Measurements from ENCODE around the gene FN3KRP.

FN3KRP gene

DNA sequence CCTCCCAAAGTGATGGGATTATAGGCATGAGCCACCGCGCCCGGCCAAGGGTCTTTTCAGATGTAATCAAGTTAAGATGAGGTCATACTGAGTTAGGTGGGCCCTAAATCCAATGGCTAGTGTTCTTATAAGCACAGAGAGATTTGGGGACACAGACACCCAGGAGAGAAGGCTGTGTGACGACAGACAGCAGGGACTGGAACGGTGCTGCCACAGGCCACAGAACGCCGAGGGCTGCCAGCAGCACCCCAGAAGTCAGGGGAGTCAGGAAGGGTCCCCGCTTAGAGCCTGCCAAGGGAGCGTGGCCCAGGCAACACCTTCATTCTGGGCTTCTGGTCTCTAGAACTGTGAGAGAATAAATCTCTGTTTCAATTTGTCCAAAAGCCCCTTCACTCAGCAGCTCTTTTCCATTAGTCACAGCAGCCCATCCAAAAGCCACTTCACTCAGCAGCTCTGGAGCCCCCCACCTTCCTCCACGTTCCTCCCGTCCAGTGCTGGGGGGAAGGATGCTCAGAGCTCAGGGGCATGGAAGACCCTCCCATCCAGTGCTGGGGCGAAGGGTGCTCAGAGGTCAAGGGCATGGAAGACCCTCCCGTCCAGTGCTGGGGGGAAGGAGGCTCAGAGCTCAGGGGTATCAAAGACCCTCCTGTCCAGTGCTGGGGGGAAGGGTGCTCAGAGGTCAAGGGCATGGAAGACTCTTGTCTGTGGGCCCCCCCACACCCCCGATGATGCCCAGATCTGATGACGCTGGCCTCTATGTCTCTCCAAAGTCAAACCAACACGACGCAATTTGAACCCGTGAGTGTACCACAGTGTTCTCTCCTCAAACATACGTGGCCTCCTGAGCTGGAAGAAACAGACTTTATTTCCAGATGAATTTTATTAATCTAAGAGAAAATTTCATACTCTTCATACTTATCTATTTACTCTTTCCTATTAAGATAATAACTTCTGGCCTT lies 29.9 kb upstream of the FN3KRP start:
- Histone ChIP-seq H3K4me3 (ENCODE audit: low read depth, low read length) (no peak overlapping the region), H3K36me3 (peaks cover 13% of the 10 kb centered on the region), H3K27ac (no peak overlapping the region), H3K27me3 (ENCODE audit: insufficient read depth, low read depth, severe bottlenecking) (no peaks in the 10 kb centered on the region), H3K9me3 (ENCODE audit: severe bottlenecking) (peaks cover 3% of the 10 kb centered on the region)
- TF ChIP-seq CTCF (IDR thresholded peaks at IDR 0.05; ENCODE audit: low read depth, low read length): no peak
- no peak for DNase-seq

DNA sequence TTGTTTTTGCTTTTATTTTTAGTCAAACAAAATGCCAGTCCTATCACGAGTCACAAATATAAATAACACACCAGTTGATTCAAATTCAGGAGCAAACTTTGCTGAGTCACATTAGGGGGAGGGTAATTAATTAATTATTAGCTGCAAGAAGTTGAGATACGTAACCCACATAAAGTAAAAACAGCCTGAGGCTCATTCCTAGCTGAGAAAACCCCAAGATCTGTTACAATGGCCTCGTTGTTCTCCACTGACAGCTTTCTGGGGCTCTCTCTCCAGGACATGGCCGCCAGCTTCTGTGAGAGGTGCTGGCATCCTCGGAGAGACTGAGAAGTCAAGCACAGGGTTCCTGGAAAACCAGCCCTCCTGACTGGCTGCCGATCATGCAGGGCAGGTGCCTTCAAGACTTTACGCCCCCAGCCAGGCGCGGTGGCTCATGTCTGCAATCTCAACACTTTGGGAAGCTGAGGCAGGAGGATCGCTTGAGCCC lies 29.1 kb upstream of the FN3KRP start:
- no peak for DNase-seq
- TF ChIP-seq CTCF (IDR thresholded peaks at IDR 0.05; ENCODE audit: low read depth, low read length): no peak
- no peak overlapping the region for H3K27ac ChIP-seq
- H3K36me3 ChIP-seq: peaks cover 13% of the 10 kb centered on the region
- no peak overlapping the region for H3K4me3 ChIP-seq (ENCODE audit: low read depth, low read length)
- H3K27me3 ChIP-seq (ENCODE audit: insufficient read depth, low read depth, severe bottlenecking): no peaks in the 10 kb centered on the region
- H3K9me3 ChIP-seq (ENCODE audit: severe bottlenecking): no peaks in the 10 kb centered on the region

DNA sequence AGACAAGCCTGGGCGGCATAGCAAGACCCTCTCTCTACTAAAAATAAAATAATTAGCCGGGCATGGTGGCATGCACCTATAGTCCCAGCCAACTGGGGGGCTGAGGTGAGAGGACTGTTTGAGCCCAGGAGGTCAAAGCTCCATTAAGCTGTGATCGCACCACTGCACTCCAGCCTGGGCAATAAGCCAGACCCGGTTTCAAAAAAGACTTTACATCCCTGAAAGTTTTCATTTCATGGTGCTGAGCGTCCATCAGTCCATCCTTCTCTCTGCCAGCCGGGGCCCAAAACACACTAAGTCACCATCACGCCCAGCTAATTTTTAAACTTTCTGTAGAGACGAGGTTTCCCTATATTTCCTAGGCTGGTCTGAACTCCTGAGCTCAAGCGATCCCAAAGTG lies 28.6 kb upstream of the FN3KRP start:
- no peak for DNase-seq
- TF ChIP-seq CTCF (IDR thresholded peaks at IDR 0.05; ENCODE audit: low read depth, low read length): no peak
- Histone ChIP-seq H3K4me3 (ENCODE audit: low read depth, low read length) (no peak overlapping the region), H3K27me3 (ENCODE audit: insufficient read depth, low read depth, severe bottlenecking) (no peaks in the 10 kb centered on the region), H3K27ac (no peak overlapping the region), H3K9me3 (ENCODE audit: severe bottlenecking) (no peaks in the 10 kb centered on the region), H3K36me3 (peaks cover 13% of the 10 kb centered on the region)

DNA sequence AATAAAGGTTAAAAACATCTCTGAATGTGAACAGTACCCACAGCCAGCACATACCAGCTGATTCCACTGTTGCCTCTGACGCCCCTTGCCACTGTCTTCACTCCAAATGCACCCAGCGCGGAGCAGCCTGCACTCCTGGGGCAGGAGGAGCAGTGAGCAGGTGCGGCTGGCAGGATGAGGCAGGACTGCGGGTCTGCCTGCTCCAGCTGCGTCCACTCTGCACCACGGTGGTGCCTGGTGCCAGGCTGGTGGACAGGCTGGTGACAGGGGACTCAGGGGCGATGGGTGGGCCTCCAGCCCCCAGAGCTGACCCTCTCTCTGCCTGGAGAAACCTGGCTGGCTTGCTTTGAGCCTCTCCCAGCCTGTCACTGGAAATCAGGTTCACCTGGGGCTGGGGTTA lies 27.4 kb upstream of the FN3KRP start:
- Histone ChIP-seq H3K9me3 (ENCODE audit: severe bottlenecking) (no peaks in the 10 kb centered on the region), H3K27me3 (ENCODE audit: insufficient read depth, low read depth, severe bottlenecking) (no peaks in the 10 kb centered on the region), H3K27ac (no peak overlapping the region), H3K36me3 (peaks cover 13% of the 10 kb centered on the region), H3K4me3 (ENCODE audit: low read depth, low read length) (no peak overlapping the region)
- TF ChIP-seq CTCF (IDR thresholded peaks at IDR 0.05; ENCODE audit: low read depth, low read length): no peak
- no peak for DNase-seq

GRCh38 chr17:82690786-82691489 lies 25.6 kb upstream of the FN3KRP start:
- no peak for TF ChIP-seq CTCF (IDR thresholded peaks at IDR 0.05; ENCODE audit: low read depth, low read length)
- peak; percentile 65 for DNase-seq
- H3K36me3 ChIP-seq: peaks cover 16% of the 10 kb centered on the region
- no peak overlapping the region for H3K4me3 ChIP-seq (ENCODE audit: low read depth, low read length)
- H3K9me3 ChIP-seq (ENCODE audit: severe bottlenecking): peaks cover 12% of the 10 kb centered on the region
- H3K27ac ChIP-seq: peak overlapping the region; percentile 56
- H3K27me3 ChIP-seq (ENCODE audit: insufficient read depth, low read depth, severe bottlenecking): no peaks in the 10 kb centered on the region
